Erythroblast (primary cell): Measurements from ENCODE around the gene KSR1.

Experiments
- GATA1 ChIP-seq: IDR thresholded peaks from 2 replicates; pipeline ENCODE4 v1.6.1; 2011; ENCODE audit warnings: low read depth, mild to moderate bottlenecking, control low read depth, low read length, moderate library complexity
- POLR2A ChIP-seq: IDR thresholded peaks from 2 replicates; pipeline ENCODE4 v1.6.1; 2011; ENCODE audit warnings: mild to moderate bottlenecking, low read length

GRCh38 chr17:27477050-27477888, 21.0 kb downstream of the KSR1 start:
- TF ChIP-seq POLR2A (no peak), GATA1 (no peak)
